GM10847 (cell line): ENCODE measurements around the gene SLC34A3.
A peak's percentile ranks its signal among the peaks of the same experiment; 100 is the strongest.

Source experiments
- POLR2A ChIP-seq: IDR thresholded peaks from 2 replicates; pipeline ENCODE4 v1.6.1; 2011; ENCODE audit not compliant: insufficient read length; ENCODE audit errors: extremely low read depth

Gene SLC34A3

DNA sequence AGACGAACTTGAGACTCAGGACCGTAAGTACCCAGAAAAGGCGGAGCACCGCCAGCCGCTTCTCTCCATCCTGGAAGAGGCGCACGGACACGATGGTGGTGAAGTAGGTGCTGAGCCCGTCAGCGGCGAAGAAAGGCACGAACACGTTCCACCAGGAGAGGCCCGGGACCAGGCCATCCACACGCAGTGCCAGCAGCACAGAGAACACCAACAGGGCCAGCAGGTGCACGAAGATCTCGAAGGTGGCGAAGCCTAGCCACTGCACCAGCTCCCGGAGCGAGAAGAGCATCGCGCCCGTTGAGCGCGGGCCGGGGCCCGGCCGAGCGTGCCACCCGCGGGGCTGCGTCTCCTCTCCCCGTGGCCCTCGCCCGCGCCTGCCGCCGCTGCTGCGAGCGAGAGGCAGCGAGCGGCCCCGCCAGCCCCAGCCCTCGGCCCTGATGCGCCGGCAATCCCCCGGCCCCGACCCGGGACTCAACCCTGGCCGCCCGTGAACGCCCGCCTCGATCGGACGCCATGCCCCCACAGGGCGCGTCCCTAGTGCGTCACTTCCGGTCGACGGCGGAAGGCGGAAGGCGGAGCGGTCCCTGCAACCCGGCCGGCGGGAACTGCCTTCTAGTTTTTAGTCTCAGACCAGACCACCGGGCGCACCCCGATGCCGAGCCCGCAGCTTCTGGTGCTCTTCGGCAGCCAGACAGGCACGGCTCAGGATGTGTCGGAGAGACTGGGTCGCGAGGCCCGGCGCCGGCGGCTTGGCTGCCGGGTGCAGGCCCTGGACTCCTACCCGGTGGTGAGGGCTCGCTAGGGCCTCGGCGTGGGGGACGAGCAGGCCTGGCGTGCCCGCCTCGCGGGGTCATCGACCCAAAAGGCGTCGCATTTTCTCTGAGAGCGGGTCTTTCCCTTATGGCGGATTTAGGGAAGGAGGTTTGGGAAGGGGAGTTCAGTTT is 25.3 kb upstream of the SLC34A3 start, which contains the start of the genes NDOR1 and TMEM203:
TSS of gene NDOR1 (plus strand) at position 575 of the 944 bp plus-strand sequence. CDS start at position 653, 78 bp downstream.
TSS of gene TMEM203 (minus strand) at position 523 of the 944 bp plus-strand sequence. CDS start at position 289, 234 bp downstream.
- TF ChIP-seq POLR2A: peak; percentile 90

GRCh38 chr9:137206602-137207001 is 24.1 kb upstream of the SLC34A3 start:
- no peak for TF ChIP-seq POLR2A

DNA sequence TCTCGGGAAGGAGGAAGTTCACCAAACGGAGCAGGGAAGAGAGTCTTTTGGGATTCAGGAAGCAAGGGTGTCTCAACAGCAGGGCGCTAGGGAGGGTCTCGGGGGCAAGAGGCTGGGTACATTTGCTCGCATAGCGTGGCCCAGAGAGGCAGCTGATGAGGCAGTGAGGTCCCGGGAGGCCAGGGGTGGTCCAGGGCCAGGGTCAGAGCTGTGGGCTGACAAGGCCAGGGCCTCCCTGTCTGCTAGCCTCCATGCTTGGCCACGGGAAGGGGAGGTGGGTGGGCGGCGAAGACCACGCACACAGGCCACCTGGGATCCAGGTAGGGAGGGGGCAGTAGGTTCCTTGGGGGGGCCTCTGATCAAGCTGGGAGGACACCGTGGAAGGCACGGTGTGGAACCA is 19.2 kb upstream of the SLC34A3 start:
- no peak for TF ChIP-seq POLR2A

DNA sequence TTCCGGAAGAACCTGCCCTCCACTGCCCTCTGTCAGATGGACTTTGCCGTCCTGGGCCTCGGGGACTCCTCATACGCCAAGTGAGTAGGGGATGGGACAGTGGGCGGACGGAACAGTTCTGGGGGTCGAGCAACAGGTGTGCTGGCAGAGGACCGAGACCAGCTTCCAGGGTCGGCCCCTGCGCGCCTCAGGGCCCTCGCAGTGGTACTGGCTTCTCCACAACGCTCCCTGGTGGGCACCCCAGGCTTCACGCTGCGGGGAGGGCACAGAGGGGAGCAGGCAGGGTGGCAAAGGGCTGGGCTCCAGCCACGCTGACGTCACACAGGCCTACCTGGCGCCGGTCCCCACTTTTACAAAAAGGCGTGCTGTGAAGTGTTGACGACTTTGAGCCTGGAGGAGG is 18.2 kb upstream of the SLC34A3 start:
- TF ChIP-seq POLR2A: no peak

- no peak for TF ChIP-seq POLR2A
Measured at GRCh38 chr9:137213160-137214060, 17.3 kb upstream of the SLC34A3 start.

DNA sequence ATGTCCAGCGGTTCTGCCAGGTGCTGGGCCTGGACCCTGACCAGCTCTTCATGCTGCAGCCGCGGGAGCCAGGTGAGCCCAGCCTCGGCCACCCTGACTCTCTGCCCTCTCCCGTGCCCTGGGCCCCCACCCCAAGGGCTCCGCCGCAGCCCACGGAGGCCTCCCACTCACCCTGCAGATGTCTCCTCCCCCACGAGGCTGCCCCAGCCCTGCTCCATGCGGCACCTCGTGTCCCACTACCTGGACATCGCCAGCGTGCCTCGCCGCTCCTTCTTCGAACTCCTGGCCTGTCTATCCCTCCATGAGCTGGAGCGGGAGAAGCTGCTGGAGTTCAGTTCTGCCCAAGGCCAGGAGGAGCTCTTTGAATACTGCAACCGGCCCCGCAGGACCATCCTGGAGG is 16.1 kb upstream of the SLC34A3 start:
- no peak for TF ChIP-seq POLR2A

DNA sequence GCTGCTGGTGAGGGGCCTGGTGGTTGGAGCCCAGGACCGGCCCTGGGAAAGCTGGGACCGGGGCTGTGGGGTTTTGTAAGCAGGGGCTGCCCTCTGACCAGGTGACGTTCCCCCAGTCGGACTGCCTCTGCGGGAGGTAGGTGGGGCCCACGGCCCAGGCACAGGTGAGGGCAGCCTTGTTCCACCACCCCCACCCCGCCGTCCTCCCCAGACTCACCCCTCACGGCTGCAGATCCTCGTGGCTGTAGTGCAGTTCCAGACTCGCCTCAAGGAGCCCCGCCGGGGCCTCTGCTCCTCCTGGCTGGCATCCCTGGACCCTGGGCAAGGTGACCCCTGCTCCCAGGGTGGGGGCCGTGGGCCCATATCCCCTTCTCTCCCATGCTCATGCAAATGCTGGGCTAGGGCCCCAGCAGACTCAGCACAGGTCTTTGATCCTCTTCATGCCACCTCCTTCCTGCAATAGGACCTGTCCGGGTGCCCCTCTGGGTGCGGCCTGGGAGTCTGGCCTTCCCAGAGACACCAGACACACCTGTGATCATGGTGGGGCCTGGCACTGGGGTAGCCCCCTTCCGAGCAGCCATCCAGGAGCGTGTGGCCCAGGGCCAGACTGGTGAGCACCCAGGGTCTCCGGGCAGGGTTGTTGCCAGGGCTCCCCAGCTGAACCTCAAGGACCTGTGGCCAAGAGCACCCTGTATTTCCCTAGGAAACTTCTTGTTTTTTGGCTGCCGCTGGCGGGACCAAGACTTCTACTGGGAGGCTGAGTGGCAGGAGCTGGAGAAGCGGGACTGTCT is 15.3 kb upstream of the SLC34A3 start:
- no peak for TF ChIP-seq POLR2A

- TF ChIP-seq POLR2A: no peak
Measured at GRCh38 chr9:137216188-137216965, 14.3 kb upstream of the SLC34A3 start.

DNA sequence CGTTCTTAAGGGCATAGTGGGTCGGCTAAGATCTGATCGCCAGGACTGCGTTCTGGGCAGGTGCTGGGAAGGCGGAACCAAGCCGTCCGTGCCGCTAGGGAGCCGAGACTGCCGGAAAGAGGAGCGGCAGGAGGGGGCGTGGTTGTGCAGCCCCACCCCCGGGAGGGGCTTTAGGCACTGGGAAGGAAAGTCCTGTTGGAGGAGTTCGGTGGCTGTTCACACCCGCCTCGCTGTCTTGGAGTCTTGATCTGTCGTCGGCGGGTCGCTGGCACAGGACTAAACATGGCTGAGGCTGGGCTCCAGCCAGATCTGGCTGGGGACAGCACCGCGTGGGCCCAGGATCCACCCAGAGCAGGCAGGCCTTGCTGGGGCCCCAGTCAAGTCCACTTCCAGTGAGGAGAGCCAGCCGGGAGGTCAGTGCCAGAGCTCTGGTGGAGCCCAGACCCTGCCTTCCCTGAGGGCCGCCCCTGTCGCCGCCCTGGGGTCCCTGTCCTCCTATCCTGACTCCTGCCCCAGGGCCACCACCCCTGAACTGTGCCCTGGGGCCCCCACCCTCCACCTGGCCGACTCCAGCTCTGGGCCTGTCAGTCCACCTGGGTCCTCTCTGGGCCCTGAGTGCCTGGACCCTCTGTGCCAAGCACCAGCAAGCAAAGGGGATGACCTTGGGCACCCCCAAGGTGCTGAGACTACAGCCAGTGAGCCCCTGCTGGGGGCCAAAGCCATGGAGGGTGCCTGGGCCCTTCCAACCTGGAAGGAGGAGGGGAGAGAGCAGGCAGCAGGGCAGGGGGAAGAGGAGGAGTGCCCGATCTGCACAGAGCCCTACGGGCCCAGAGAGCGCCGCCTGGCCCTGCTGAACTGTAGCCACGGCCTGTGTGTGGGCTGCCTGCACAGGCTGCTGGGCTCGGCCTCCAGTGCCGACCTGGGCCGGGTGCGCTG is 13.2 kb upstream of the SLC34A3 start:
- TF ChIP-seq POLR2A: no peak

DNA sequence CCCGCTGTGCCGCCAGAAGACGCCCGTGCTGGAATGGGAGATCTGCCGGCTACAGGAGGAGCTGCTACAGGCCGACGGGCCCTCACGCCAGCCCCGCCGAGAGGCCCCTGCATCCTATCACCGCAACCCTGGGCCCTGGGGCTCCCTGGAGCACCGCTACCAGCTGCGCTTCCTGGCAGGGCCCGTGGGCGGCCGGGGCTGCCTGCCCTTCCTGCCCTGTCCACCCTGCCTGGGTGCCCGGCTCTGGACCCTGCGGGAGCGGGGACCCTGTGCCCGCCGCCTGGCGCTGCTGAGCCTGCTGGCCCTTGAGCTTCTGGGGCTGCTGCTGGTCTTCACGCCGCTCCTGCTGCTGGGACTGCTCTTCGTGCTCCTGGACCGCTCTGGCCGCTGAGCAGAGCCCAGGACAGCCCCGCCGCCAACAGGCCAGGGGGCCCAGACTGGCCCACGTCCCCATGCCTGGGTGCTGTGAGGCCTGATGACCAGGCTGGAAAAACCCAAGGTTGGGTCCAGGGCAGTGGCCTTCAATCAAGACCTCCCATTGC is 12.4 kb upstream of the SLC34A3 start:
- no peak for TF ChIP-seq POLR2A

- no peak for TF ChIP-seq POLR2A
Measured at GRCh38 chr9:137218754-137219271, 11.9 kb upstream of the SLC34A3 start.

GRCh38 chr9:137219757-137220316 is 10.9 kb upstream of the SLC34A3 start:
- TF ChIP-seq POLR2A: no peak
